GM19452 (cell line): ENCODE data around the gene ATRIP.

ENCODE experiments used
- ATAC-seq: cut with Tn5 transposase; IDR thresholded peaks from one replicate; pipeline ENCODE4 v1.9.1; 2021; ENCODE audit not compliant: unreplicated experiment

ATRIP gene

GRCh38 chr3:48501196-48501595, 54.7 kb downstream of the ATRIP start:
- no peak for ATAC-seq

DNA sequence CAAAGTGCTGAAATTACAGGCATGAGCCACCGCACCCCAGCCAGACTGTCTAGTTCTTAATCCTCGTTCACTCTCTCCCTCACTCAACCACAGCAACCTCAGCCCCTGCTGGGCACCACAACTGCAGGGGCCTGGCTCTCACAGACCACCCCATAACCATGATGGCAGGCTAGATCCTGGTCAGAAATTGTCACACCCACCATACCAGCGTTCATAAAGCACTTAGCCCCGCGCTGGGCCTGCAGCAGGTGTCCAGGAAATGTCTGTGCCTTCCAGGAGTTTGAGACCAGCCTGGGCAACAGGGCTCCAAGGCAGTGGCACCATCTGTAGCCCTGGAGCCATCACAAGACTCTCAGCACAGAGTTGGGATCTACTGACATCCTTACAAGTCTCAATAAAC, 55.6 kb downstream of the ATRIP start:
- no peak for ATAC-seq

GRCh38 chr3:48502728-48503168, 56.2 kb downstream of the ATRIP start:
- no peak for ATAC-seq

- ATAC-seq, result no peak
These were observed 57.0 kb downstream of the ATRIP start for GRCh38 chr3:48503401-48504050.

DNA sequence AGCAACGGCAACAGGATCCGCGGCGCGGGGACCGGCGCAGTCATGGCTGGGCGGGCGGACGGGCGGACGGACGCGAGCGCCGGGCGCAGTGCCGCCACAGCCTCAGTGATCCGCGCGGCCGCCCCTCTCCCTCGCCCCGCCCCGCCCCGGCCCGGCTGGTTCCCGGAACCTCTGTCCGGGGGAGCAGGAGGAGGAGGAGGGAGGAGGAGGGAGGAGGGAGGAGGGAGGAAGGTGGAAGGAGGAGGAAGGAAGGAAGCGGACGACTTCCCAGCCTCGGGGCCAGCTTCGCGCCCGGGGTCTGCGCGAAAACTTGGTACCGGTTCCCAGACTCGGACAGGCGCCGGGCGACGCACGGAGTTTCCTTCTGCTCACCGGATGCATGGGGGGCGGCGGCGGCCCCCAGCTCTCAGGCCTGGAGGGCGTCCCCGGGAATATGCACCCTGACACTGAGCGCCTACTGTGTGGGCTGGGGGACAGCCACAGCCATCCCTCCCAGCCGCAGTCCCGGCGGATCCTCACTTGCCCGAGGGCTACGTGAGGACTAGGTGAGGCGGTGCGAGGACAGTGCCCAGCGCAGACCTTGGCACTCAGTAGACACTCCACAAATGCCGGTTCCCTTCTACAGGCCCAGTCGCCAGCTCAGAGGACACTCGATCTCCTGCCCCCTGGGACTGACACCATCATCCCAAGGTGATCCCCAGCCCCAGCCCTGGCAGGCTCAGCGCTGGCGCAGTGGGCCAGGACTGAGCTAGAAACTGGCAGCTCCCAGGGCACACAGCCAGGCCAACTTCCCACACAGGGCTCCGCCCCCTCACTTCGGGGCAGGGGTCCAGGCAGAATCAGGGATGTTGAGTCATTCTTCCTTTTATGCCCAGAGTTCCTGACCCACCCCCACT, 57.8 kb downstream of the ATRIP start, which contains the start of gene SHISA5:
TSS of gene SHISA5 (minus strand) at position 124 of the 896 bp plus-strand sequence. CDS start at position 44, 80 bp downstream.
- no peak for ATAC-seq

DNA sequence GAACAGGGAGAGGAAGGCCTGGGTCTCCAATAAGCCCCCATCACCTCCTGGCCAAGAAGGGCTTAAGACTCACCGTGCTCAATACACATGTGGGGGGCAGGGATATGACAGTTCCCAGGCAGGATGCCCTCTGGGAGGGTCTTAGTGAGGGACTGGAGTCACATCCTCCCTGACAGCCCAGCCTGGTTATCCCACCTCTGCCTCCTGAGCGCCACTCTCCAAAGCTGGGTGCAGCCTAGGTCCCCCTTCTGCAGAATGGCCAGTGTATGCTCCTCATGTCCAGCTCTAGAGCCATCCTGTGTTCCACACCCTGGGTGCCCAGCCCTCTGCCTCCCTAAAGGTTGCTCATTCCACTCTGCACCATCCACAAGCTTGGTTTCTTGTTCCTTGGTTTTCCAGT, 58.6 kb downstream of the ATRIP start:
- ATAC-seq, result no peak

DNA sequence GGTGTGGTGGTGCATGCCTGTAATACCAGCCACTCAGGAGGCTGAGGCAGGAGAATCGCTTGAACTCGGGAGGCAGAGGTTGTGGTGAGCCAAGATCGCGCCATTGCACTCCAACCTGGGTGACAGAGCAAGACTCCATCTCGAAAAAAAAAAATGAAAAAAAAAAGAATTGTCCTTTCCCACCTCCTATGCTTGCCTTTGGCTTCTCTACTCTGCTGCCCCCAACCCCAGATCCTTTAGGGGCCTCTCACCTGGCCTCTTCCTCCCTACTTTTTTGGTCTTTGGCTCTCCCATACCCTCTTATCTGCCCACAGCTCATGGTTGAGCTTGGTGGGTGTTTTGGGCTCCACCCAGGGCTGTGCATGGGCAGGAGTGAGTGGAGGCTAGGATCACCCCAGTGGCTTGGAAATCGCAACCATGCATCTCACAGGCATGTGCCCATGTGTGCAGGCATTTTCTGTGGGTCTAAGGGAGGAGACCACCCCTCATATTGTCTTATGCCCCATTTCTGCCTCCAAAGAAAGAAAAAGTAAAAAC, 59.5 kb downstream of the ATRIP start:
- ATAC-seq, result no peak

- no peak for ATAC-seq
These were observed 60.9 kb downstream of the ATRIP start for GRCh38 chr3:48507256-48508061.

- ATAC-seq, result no peak
These were observed 65.0 kb downstream of the ATRIP start for GRCh38 chr3:48511551-48511950.

DNA sequence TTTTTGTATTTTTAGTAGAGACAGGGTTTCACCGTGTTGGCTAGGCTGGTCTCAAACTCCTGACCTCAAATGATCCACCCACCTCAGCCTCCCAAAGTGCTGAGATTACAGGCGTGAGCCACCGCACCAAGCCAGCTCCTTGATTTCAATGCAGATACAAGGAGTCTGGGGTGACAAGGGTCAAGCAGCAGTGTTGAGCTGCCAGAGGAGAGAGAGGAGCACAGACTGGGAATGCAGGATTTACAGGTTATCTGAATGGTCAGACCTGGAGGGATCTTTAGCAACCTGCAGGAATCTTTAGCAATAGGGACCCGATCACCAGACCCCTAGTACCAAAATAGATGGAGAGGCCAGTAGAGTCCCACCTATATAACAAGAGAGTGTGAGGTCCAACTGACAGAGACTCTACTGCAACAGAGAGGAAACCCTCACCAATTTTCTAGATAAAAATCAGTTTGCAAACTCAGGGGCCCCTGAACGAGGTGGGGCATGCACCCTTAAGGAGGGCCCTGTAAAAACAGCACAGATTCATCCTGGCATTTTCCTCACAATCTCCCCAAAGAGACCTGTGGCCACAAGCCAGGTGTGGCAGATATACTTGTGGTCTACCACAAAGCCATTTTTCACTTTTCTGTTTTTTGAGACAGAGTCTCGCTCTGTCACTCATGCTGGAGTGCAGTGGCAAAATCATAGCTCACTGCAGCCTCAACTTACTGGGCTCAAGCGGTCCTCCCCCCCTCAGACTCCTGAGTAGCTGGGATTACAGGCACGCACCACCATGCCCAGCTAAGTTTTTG, 68.1 kb downstream of the ATRIP start:
- no peak for ATAC-seq
